ENCODE data around the gene CA12.

GRCh38 chr15:63398456-63398855 is 16.8 kb upstream of the CA12 start:
- no peak for TF ChIP-seq GATA2 (IDR thresholded peaks at IDR 0.05; ENCODE audit: low read depth, low read length)
- TF ChIP-seq GATA3 (IDR thresholded peaks at IDR 0.05; ENCODE audit: low read depth, low read length) = no peak

All from SH-SY5Y (cell line).